ENCODE results near the gene JARID2.

Gene JARID2

GRCh38 chr6:15557174-15557573 is 311.3 kb downstream of the JARID2 start:
- DNase-seq = no peak

GRCh38 chr6:15560713-15561112 is 314.8 kb downstream of the JARID2 start:
- no peak for DNase-seq

- DNase-seq = no peak
Observed at GRCh38 chr6:15561447-15562199, 315.8 kb downstream of the JARID2 start.

GRCh38 chr6:15562977-15563376 is 317.1 kb downstream of the JARID2 start:
- DNase-seq = no peak

GRCh38 chr6:15569035-15569995 is 323.4 kb downstream of the JARID2 start:
- no peak for DNase-seq

GRCh38 chr6:15570171-15570570 is 324.3 kb downstream of the JARID2 start:
- DNase-seq = no peak

Measured in activated CD4-positive, alpha-beta T cell treated with anti-CD3 and anti-CD28 coated beads for 1 hour (primary cell).